Fibroblast of the conjunctiva (primary cell): ENCODE data around the gene SLC7A5.
"Not testable (repeated sequence)": the region's sequence is repeated elsewhere in the genome, so short reads cannot be mapped to it uniquely, and the experiment has no call there.

ENCODE experiments used
- DNase-seq: peaks from one replicate; pipeline ENCODE4 v3.0.0-alpha.2; 2010; ENCODE audit warnings: low read depth

SLC7A5 gene

DNA sequence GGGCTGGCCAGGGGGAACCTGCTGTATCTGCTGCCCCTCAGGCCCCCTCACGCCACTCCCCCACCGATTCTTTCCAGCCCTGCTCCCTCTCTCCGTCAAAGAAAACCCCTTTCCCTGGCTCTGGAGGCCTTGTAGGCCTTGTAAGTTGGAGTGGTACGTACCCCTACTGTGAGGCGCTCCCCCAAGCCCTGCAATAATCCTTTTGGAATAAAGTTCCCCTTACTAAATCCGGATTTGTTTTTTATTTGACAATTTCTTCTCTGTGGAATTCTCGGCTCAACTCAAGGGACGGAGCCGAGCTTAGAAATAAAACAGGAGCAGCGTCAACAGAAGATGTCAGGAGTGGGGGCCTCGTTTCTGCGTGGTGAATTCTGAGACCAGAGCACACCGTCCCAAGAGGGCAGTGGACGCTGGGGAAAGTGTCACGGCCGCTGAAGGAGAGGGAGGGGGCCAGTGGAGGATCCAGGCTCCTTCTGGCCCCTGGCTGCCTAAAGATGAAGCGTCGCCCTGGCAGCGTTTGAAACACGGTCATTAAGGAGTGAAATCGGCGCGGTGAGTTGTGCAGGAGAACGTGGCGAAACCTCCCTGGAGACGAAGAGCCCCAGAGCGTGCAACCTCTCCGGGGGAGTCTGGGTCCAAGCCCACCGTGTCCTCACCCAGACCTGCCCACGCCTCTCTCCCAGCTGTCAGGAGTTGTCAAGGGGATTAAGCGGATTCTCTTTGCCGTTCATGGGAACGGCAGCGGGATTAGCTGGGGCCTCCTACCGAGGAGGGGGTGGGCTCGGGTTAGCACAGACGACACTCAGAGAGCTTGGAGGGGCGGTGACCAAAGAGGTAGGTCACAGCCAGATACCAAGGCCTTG lies 47.0 kb downstream of the SLC7A5 start:
- no peak for DNase-seq

- no peak for DNase-seq
Observed at GRCh38 chr16:87821376-87822107, 47.8 kb downstream of the SLC7A5 start.

GRCh38 chr16:87819983-87820382 lies 49.3 kb downstream of the SLC7A5 start:
- DNase-seq = no peak

DNA sequence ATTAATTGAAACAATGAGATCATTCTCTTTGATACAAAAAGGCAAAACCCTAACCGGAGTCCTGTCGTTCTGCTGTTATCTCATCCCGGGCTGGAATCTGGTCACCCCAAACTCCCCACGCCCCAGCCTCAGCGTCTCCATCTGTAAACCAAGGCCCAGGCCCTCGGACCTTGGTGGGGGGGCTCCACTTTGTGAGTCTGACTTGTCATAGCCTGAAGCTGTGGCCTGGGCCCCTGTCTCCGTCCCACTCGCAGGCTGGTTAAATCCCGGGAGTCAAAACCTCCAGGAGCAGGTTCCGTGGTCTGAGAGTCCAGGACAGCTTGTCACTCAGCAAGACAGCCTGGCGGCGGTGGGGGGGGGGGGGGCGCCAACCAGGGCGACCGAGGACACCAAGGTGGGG lies 50.0 kb downstream of the SLC7A5 start:
- DNase-seq = no peak

DNA sequence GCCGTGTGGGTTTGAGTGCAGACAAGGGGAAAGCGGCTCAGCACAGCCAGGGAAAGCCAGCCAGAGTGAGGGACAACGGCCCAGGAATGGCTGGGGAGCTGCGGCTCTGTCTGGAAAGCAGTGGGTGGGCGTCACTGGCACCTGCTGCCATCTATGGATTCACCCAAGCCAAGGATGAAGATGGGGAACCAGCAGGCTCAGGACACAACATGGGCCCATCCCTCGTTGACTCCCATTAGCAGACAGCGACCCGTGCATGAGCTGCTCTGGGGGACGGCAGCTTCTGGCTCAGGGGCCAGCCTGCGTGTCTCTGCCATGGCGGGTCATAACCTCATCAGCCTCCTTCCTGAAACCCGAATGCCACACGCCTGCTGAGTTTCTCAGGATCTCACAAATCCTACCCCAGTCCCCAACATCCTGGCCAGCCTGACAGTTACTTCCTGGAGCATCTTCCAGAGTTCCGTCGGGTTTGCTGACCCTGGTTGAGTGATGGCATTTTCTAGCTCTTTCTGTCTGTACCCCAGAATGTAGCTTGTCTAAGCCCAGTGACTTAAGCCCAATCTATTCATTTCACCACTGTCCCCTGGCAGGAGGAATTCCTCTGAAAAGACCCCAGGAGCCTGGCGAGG lies 50.7 kb downstream of the SLC7A5 start:
- no peak for DNase-seq

DNA sequence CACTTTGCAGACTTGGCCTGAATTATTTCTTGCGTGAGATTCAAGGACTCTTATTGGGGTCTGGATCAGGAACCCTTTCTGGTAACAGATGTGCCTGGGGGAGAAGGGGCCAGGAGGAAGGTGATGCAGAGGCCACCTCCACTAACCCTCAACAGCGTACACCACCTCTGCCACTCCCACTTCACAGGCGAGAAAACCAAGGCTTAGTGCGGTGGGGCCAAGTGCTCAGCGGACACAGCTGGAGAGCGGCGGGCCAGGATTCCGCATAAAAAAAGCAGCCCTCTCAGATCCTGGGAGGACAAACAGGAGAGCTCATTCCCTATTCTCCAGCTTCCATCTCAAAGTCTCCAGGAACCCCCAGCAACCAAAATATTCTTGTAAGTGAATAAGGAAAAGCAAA lies 51.4 kb downstream of the SLC7A5 start:
- no peak for DNase-seq

GRCh38 chr16:87817370-87817769 lies 51.9 kb downstream of the SLC7A5 start:
- not testable (repeated sequence) for DNase-seq

GRCh38 chr16:87816507-87817100 lies 52.7 kb downstream of the SLC7A5 start:
- no peak for DNase-seq

DNA sequence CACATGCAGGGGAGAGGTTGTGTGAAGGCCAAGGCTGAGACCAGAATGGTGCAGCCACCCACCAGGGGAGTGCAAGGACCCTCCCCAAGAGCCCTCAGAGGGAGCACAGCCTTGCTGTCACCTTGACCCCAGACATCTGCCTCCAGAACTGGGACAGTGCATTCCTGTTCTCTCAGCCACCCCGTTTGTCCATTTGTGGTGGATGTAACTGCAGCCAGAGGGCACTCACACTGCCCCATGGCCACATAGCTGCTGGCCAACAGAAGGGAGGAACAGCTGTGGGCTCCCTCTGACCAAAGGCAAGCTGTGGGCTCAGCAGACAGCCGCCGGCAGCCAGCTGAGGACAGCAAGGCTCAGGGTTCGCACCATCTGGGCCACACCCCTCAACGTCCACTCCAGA lies 53.7 kb downstream of the SLC7A5 start:
- no peak for DNase-seq

GRCh38 chr16:87812200-87812656 lies 57.1 kb downstream of the SLC7A5 start:
- DNase-seq = no peak

GRCh38 chr16:87811454-87811853 lies 57.9 kb downstream of the SLC7A5 start:
- DNase-seq = not testable (repeated sequence)

DNA sequence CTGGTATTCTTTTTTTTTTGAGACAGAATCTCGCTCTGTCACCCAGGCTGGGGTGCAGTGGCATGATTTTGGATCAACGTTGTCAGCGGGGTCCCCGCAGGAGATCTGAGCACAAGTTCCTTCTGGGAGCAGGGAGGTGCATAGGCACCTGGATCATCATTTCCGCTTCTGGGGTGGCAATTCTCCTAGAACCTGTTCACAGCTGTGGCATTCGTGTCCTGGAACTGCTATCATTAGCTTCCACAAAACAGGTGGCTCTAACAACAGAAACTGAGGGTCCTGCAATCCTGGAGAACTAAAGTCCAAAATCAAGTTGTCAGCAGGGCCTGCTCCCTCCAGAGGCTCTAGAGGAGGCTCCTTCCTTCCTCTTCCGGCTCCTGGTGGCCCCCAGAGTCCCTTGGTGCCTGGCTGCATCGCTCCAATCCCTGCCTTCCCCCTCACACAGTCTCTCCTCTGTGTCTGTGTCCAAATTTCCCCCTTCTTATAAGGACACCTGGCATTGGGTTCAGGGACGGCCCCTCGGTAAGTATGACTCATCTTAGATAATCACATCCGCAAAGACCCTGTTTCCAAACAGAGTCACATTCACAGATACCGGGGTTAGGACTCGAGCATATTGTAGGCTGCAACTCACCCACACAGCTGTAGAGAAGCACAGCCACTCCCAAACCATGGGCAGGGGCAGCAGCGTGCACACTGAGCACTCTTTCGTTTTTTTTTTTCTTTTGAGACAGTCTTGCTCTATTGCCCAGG lies 60.0 kb downstream of the SLC7A5 start:
- no peak for DNase-seq

GRCh38 chr16:87808108-87808507 lies 61.2 kb downstream of the SLC7A5 start:
- DNase-seq = no peak

GRCh38 chr16:87806641-87807546 lies 62.4 kb downstream of the SLC7A5 start:
- DNase-seq = peak; percentile 90

- no peak for DNase-seq
Observed at GRCh38 chr16:87806261-87806640, 63.1 kb downstream of the SLC7A5 start.

- DNase-seq = no peak
Observed at GRCh38 chr16:87803385-87803784, 65.9 kb downstream of the SLC7A5 start.

- no peak for DNase-seq
Observed at GRCh38 chr16:87802670-87803069, 66.6 kb downstream of the SLC7A5 start.

DNA sequence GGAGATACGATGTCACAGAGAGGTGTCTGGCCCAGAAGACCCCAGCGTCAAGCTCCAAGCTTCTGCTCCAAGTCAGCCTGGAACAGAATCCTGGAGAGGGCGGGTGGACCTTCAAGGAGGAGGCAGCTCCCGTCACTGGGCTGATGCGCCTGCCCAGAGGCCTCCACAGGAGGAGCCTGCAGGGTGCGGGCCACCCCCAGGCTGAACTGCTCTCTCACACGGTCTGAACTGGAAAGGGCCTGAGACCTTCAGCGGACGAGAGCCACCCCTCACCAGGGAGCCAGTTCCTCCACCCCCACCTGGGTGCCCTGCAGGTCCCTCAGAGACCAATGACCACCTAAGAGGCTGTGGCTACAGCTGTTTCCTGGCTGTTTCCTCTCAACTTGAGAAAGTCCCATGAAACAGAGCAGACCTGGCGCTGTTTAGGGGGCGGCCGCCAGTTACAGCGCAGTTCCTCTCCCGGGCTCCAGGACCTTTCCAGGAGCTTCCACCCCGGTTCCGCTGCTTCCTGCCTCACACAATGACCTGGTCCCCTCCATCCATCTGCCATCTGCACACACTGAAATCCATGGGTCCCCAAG lies 67.5 kb downstream of the SLC7A5 start:
- DNase-seq = no peak

DNA sequence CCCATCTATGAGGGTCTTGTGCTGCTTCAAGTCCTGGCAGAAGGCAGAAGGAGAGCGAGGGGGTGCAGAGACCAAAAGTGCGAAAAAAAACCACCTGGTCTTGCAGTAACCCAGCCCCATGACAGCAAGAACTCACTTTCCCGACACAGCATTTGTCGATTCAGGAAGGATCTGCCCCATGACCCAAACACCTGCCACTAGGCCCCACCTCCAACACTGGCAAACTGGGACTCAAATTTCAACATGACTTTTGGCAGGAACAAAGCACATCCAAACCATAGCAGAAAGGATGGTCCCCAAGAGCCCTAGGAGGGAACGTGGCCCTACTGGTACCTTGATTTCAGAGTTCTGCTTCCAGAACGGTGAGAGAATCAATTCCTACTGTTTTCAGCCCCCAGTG lies 68.8 kb downstream of the SLC7A5 start:
- no peak for DNase-seq

DNA sequence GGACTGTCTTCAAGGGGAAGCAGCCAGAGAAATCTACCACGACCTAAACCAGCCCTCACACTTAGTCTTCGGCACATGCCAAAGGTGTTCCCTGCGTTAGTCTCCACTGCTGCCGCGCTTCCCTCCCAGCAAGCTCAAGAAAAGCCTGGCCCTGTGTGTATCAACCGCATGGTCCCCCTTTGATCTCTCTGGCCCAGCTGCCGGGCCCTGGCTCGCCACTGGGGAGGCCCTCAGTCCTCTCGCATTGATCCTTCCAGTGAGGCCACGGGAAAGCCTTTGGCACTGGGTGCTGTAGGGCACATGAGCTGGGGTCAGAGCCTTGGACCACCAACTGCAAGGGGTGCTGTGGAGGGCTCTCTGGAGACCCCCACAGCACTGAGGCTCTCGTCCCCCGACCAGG lies 74.0 kb downstream of the SLC7A5 start:
- no peak for DNase-seq
